HL-60 (cell line): ENCODE data around the gene MSI2.

Experiments used
- CTCF ChIP-seq: IDR thresholded peaks from one replicate; pipeline ENCODE4 v1.5.1; 2011; ENCODE audit warnings: low read length, control low read depth, inconsistent platforms; ENCODE audit not compliant: insufficient read depth
- POLR2AphosphoS5 ChIP-seq: IDR thresholded peaks from 2 replicates; pipeline ENCODE4 v1.6.1; 2012; ENCODE audit warnings: low read depth
- SPI1 ChIP-seq: IDR thresholded peaks from 2 replicates; pipeline ENCODE4 v1.6.1; 2012; ENCODE audit warnings: low read depth, mild to moderate bottlenecking, borderline replicate concordance

GRCh38 chr17:57657211-57657610, 400.9 kb downstream of the MSI2 start:
- TF ChIP-seq CTCF (no peak), POLR2AphosphoS5 (no peak), SPI1 (no peak)
